HG03045 (cell line): ENCODE measurements around the gene TUBA8.
"Not testable (repeated sequence)": the region's sequence is repeated elsewhere in the genome, so short reads cannot be mapped to it uniquely, and the experiment has no call there.

Experiments used
- ATAC-seq: cut with Tn5 transposase; IDR thresholded peaks from one replicate; pipeline ENCODE4 v1.9.1; 2021; ENCODE audit warnings: mild to moderate bottlenecking, moderate library complexity; ENCODE audit not compliant: unreplicated experiment

TUBA8 gene

DNA sequence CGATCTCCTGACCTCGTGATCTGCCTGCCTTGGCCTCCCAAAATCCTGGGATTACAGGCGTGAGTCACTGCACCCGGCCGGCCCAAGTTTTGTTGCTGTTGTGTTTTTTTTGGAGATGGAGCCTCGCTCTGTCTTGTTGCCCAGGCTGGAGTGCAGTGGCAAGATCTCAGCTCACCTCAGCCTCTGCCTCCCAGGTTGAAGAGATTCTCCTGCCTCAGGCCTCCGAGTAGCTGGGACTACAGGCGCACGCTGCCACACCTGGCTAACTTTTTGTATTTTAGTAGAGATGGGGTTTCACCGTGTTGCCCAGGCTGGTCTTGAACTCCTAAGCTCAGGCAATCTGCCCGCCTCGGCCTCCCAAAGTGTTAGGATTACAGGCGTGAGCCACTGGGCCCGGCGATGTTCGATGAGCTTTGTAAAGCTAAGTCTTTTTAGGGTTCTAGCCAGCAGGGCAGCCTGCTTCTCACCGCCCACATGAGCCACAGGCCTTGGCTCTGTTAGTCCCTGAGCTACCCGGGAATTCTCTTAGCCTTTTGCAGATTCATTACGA, 12.9 kb downstream of the TUBA8 start:
- ATAC-seq = not testable (repeated sequence)

- ATAC-seq = no peak
These were observed 16.0 kb downstream of the TUBA8 start for GRCh38 chr22:18126606-18127005.

DNA sequence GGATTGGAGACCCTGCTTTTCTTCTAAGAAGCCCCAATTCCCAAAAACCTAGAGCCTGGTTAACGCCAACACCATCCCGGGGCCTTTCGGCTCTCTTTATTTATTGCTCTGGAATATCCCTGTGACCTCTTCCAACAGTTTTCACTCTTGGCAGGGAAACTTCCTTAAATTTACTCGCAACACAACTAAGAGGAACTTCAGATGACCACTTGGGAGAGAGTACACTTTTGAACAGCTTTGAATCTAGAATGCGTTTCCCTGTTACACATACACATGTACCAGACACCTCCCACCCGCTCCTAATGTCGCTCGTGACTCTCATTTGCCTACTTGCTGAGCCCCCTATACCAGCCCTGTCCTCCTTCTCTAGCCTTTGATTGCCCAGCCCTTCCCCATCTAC, 19.4 kb downstream of the TUBA8 start:
- ATAC-seq = no peak

DNA sequence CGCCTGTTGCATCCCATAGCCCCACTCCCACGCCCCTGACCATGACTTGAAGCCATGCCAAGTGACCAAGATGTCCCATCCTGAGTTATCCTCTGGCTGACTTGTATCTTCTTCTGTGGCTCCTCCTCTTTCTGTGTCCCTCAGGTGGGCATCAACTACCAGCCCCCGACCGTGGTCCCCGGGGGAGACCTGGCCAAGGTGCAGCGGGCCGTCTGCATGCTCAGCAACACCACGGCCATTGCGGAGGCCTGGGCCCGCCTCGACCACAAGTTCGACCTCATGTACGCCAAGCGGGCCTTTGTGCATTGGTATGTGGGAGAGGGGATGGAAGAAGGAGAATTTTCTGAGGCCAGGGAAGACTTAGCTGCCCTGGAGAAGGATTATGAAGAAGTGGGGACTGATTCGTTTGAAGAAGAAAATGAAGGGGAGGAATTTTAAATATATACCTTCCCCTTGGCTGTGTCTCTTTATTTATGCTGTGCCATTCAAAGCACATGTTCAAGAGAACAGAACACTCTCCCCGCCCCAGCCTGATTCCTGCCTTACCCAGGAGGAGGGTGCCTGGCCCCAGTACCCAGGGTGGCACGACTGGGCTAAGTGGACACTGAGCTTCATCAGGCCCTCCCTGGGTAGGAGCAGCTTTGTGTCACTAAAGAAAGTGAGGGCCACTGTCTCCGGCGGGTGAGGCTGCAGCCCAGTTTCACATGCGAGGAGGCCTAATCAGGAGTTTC, 20.3 kb downstream of the TUBA8 start:
- ATAC-seq = no peak

- no peak for ATAC-seq
These were observed 22.8 kb downstream of the TUBA8 start for GRCh38 chr22:18133452-18133851.

DNA sequence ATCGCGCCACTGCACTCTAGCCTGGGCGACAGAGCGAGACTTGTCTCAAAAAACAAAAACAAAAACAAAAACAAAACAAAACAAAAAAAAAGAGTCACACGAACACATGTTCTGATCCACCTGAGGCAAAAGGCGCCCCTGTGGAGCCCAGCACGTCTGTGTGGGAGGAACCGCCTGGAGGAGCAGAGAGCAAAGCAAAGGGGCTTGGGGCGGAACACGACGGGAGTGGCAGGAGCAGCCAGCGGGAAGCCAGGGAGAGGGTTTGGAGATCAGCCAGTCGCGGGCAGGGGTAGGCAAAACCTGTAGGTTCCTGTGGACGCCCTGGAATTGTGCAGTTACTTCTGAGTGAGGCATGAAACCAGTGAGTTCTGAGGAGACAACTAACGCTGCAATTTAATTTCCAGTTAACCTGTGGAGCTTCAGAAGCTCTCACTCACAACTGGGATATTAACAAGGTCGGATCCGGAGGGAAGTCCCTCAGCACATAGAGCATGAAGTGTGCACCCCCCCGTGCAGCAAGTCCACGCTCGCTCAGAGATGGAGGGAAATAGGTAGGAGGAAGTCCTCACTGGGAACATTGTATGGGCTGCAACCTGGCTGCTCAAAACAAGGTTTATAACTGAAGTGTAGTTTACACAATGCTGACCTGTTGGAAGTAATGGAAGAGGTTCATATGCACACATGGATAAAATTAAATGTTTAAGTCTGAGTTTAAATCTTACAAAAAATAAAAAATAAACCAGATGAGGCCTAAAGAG, 26.1 kb downstream of the TUBA8 start:
- no peak for ATAC-seq

GRCh38 chr22:18141004-18141403, 30.4 kb downstream of the TUBA8 start:
- ATAC-seq = not testable (repeated sequence)

- ATAC-seq = no peak
These were observed 33.5 kb downstream of the TUBA8 start for GRCh38 chr22:18144105-18144504.

GRCh38 chr22:18145676-18146388, 35.2 kb downstream of the TUBA8 start:
- ATAC-seq = no peak

- ATAC-seq = no peak
These were observed 35.8 kb downstream of the TUBA8 start for GRCh38 chr22:18146389-18146753.

DNA sequence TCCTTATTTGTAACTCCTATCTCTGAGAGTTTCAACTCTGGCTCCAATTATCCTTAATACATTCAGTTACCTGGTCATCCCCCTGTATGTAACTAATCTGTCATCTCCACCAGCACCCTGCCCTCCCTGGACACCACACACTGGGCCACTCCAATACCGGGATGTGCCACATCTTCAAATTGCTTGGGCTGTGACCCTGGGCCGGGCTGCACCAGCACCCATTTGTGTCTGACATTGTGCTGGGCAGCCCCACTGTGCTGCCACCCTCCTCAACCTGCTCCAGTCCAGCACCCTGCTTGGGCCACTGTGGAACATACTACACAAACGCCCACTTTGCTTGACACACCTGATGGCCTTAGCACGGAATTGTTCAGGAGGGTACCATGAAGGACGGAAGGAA, 37.2 kb downstream of the TUBA8 start:
- ATAC-seq = no peak

DNA sequence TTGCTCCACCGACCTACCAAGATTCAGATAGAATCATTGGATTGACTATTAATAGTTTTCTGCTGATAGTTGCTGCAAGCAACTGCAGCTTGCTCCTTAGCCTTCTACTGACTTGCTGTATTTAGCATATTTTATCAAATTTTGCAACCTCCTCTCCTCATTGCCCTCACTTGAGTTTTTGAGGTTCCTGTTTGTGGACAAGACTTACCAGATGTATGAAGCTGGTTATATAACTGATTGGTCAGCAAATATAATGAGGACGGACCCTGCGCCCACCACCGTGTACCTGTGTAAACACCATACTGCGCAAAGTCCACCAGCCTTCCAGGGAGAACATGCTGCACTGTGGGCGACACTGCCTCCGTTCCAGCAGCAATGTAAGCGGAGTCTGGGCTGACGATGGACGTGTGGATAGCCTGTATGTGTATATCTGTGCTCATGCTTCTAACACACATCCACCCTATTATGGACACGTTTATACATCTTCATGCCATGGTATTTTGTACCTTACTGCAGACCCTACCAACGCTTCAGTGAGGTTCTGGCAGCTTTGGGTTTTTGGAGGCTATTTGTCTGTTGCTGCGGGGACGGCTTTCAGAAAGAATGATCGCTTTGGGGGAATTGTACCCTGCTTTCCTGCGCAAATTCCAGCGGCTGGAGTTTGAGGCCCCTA, 37.8 kb downstream of the TUBA8 start:
- ATAC-seq = no peak

DNA sequence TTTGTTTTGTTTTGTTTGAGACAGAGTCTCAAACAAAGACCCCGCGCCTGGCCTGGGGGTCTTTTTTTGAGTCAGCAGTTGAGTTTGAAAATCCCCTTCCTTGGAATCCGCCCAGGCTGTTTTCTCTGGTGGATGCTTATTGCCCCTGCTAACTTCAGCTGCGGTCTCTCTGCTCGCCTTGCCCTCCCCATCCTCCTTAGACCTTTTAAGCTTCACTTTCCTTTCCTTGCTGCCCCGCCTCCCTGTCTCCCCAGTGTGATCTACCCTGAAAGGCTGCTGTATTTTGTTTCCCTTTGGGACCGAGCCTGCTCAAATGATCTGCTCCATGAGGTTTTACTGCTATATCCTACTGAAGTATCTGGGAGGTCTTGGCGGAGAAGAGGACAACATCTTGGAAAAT, 41.9 kb downstream of the TUBA8 start:
- ATAC-seq = no peak

DNA sequence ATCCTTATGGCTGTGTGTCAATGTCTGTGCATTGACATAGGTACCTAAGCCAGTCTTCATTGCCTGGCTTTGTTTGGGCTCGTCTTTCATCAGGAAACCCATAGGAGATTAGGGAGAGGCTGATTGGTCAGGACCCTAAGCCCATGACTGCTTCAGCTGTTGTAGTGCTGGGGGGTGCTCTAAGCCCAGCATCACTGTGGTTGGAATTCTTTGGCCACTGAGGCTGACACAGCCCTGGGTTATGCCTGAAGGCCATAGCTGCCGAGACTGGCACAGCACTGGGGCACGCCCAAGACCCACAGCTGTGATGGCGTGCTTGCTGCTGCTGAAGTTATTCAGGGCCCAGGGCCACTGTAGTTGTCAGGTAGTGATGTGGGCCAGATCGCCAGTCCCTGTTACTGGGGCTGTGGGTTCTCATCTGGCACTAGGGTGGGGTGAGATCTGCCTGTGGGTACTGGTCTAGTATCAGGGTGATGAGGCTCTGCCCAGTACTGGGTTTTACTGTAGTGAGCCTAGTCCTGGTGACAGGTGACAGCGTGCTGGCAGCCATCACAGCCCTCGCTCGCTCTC, 44.3 kb downstream of the TUBA8 start:
- no peak for ATAC-seq

DNA sequence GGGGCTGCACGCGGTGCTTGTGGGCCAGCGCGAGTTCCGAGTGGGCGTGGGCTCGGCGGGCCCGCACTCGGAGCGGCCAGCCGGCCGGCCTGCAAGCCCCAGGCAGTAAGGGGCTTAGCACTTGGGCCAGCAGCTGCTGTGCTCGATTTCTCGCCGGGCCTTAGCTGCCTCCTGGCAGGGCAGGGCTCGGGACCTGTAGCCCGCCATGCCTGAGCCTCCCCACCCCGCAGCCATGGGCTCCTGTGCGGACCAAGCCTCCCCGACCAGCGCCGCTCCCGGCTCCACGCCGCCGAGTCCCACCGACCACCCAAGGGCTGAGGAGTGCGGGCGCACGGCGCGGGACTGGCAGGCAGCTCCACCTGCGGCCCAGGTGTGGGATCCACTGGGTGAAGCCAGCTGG, 44.9 kb downstream of the TUBA8 start:
- not testable (repeated sequence) for ATAC-seq

GRCh38 chr22:18156878-18157713, 46.5 kb downstream of the TUBA8 start:
- ATAC-seq = no peak

GRCh38 chr22:18157714-18158028, 47.1 kb downstream of the TUBA8 start:
- no peak for ATAC-seq

- not testable (repeated sequence) for ATAC-seq
These were observed 50.0 kb downstream of the TUBA8 start for GRCh38 chr22:18160641-18161040.

- ATAC-seq = not testable (repeated sequence)
These were observed 53.2 kb downstream of the TUBA8 start for GRCh38 chr22:18163843-18164242.

- ATAC-seq = not testable (repeated sequence)
These were observed 54.0 kb downstream of the TUBA8 start for GRCh38 chr22:18164584-18164983.
